Tibial nerve (tissue), 4 donors: ENCODE measurements around the gene HECTD1.

Source experiments
- EP300 ChIP-seq, 2 donors: sonication (generic); formaldehyde crosslinking; IDR thresholded peaks; one replicate each; pipeline ENCODE4 v1.6.1; 2017; ENCODE audit warnings: antibody characterized with exemption in 2 of 2, mild to moderate bottlenecking in 1 of 2
- POLR2A ChIP-seq, 2 donors: fragments of 450-650 bp; IDR thresholded peaks; one replicate each; pipeline ENCODE4 v1.6.1; 2017; ENCODE audit warnings: antibody characterized with exemption in 2 of 2, mild to moderate bottlenecking in 2 of 2, moderate library complexity in 2 of 2
- TF ChIP-seq, protein P1 (sequence below), 5 experiments: fragments of 200-600 bp in 3 of 5; fragments of 450-650 bp in 2 of 5; sonication (generic) in 3 of 5; IDR thresholded peaks; one replicate each; pipeline ENCODE4 v1.5.1; 2016 to 2019; ENCODE audit warnings: antibody characterized with exemption in 5 of 5, mild to moderate bottlenecking in 3 of 5, moderate library complexity in 2 of 5

DNA sequence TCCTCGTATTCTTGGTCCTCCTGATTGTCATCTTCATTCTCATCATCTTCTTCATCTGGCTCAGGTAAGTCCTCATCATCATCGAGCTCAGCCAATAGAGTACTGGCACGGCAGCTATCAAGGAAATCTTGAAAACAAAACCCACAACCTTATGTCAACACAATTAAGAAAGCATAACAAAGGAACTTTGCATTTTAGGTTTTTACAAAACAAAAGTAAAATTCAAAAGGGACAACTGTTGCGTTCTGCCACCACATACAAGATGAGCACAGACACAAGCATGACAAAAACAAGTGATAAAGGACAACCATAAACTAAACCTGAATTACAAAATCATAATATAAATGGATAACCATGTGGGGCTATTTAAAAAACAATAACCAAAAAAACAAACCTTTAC, 84.7 kb downstream of the HECTD1 start:
- TF ChIP-seq, protein P1, sequence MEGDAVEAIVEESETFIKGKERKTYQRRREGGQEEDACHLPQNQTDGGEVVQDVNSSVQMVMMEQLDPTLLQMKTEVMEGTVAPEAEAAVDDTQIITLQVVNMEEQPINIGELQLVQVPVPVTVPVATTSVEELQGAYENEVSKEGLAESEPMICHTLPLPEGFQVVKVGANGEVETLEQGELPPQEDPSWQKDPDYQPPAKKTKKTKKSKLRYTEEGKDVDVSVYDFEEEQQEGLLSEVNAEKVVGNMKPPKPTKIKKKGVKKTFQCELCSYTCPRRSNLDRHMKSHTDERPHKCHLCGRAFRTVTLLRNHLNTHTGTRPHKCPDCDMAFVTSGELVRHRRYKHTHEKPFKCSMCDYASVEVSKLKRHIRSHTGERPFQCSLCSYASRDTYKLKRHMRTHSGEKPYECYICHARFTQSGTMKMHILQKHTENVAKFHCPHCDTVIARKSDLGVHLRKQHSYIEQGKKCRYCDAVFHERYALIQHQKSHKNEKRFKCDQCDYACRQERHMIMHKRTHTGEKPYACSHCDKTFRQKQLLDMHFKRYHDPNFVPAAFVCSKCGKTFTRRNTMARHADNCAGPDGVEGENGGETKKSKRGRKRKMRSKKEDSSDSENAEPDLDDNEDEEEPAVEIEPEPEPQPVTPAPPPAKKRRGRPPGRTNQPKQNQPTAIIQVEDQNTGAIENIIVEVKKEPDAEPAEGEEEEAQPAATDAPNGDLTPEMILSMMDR (IDR thresholded peaks at IDR 0.05), result no peak
- no peak for TF ChIP-seq POLR2A (IDR thresholded peaks at IDR 0.05)
- TF ChIP-seq EP300 (IDR thresholded peaks at IDR 0.05), result no peak
